GM19467 (cell line): Measurements from ENCODE around the gene QARS1.

Experiments used
- ATAC-seq: cut with Tn5 transposase; IDR thresholded peaks from one replicate; pipeline ENCODE4 v1.9.1; 2021; ENCODE audit warnings: mild to moderate bottlenecking, moderate library complexity; ENCODE audit not compliant: unreplicated experiment

Gene QARS1

GRCh38 chr3:49104427-49105291, at the start of gene QARS1:
TSS of gene QARS1 (minus strand) at chr3:49104757. CDS start at chr3:49104733, 24 bp downstream.
- peak; percentile 77 for ATAC-seq

GRCh38 chr3:49153349-49153912, 48.9 kb upstream of the QARS1 start:
- no peak for ATAC-seq

DNA sequence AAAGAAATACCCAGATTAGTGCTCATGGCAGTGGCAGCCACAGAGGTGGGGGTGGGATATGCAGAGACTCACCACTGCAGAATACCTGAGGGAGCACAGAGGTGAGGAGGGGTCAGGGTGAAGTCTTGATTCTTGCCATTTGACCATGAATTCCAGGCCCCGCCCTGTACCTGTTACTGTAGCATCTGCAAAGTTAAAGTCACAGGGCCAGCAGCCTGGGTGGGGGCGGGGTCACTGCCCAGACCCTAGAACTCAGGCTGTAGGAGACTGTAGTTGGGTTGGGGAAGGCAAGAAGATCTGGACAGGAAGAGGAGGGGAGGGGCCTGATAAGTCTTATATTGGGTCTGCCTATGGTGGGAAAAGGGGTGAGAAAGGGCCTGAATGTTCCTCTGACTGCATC, 47.1 kb upstream of the QARS1 start:
- ATAC-seq: no peak

DNA sequence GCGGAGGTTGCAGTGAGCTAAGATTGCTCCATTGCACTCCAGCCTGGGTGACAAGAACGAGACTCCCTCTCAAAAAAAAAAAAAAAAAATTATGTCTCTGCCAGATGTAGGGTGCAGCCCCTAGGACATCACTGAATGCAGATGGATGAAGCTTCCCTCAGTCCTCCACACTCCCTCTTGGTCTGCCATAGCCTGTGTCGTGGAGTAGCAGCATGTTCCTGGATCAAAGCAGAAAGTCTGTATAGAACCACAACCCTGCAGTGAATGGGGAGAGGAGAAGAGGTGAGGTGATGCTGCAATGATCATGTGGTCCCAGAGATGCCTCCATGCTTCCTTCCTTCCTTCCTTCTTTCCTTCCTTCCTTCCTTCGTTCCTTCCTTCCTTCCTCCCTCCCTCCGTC, 43.6 kb upstream of the QARS1 start:
- ATAC-seq: no peak

DNA sequence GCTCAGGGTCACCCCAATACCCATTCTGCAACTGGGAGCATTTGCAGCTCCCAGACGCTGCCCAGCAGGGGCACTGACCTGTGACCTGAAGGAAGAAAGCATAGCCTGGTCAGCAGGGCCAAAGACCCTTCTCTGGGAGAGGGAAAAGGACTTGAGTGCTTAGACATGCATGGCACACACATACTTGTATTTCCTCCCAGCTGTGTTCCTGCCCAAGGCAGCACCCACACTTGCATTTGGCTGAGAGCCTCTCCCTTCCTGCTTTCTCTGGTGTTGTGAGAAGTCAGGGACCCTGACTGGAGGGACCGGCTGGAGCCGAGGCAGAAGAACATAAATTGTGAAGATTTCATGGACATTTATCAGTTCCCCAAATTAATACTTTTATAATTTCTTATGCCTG, 35.5 kb upstream of the QARS1 start:
- no peak for ATAC-seq

- no peak for ATAC-seq
Observed at GRCh38 chr3:49135499-49135898, 30.9 kb upstream of the QARS1 start.

- no peak for ATAC-seq
Observed at GRCh38 chr3:49134471-49135265, 30.1 kb upstream of the QARS1 start.

- ATAC-seq: no peak
Observed at GRCh38 chr3:49133226-49133951, 28.8 kb upstream of the QARS1 start.

GRCh38 chr3:49132437-49133225, 28.1 kb upstream of the QARS1 start, which contains the start of gene LAMB2:
TSS of gene LAMB2 (minus strand) at chr3:49133050. CDS start at chr3:49132867, 183 bp downstream.
- ATAC-seq: no peak

DNA sequence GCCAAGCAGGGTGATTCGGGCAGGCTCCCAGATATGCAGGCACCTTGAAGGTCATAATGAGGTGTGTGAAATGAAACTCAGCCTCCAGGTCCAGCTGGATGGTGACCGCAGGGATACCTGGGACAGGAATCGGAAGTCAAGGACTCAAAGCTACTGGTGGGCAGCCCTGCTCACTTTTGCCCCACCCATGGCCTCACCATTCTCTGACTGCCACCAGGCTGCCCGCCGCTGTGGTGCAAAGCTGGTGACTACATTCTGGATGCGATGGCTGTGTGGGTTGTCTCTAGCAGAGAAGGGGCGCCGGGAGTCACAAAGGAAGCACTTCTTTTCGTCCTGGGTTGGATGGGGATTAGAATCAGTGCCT, 27.5 kb upstream of the QARS1 start:
- ATAC-seq: no peak

GRCh38 chr3:49131576-49131975, 27.0 kb upstream of the QARS1 start:
- no peak for ATAC-seq

DNA sequence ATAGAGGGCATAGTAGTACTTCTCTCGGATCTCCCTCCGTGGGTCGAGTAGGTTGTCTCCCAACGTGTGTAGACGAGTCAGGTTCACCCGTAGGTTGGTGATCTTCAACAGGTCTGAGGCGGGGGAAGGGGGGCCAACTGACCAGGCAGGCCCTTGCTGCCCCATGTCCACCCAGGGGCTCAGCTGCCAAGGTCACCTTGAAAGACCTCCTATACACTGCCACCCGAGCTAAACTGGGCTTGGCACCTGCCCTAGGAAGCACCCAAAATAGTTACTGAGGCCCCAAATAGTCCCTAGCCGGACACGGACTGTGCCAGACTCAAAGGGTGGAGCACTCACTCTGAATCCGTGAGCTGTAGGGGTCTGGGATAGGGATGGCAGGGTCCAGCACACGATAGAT, 26.5 kb upstream of the QARS1 start:
- ATAC-seq: no peak

DNA sequence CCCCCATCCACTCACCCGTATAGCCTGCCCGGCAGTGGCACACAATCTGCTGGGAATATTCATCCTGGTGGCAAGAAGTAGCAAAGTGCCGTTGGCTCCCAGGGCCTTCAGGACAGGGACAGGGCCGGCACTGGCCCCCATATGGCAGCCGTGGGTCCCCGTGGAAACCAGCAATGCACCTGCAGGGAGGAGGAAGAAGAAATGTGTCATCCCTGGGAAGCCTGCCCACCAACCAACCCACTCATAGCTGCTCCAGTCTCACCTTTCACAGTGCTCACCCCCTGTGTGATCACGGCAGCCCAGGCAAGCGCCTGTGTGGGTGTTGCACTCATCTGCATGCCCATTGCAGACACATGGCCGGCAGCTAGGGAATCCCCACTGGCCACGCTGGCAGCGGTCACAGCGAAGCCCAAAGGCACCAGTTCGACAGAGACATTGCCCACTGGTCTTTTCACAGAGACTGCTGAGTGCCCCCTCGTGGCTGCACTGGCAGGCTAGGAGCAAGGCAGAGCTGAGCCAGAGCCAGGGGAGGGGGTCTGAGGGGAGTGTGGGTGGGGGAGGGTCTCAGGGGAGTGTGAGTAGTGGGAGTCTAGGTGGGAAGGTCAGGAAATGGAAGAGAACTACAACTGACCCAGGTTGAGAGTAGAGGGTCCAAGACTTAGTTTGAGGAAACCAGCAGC, 20.6 kb upstream of the QARS1 start:
- no peak for ATAC-seq

- ATAC-seq: no peak
Observed at GRCh38 chr3:49124203-49124602, 19.6 kb upstream of the QARS1 start.

DNA sequence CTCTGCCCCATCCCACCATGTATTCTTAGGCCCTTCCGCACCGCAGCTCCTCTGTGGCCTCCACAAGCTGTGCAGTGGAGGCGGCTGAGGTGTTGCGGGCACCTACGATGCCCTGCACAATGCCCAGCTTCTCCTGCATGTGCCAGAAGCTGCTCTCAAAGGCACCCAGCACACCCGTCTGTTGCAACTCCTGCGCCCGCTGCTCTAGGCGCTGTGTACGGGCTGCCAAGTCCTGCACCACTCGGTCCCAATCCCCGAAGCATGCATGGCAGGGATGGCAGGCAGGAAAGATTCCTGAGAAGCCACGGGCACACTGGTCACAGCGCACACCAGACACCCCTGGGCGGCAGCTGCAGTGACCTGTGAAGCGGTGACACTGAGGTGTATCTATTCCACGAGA, 19.1 kb upstream of the QARS1 start:
- ATAC-seq: no peak

DNA sequence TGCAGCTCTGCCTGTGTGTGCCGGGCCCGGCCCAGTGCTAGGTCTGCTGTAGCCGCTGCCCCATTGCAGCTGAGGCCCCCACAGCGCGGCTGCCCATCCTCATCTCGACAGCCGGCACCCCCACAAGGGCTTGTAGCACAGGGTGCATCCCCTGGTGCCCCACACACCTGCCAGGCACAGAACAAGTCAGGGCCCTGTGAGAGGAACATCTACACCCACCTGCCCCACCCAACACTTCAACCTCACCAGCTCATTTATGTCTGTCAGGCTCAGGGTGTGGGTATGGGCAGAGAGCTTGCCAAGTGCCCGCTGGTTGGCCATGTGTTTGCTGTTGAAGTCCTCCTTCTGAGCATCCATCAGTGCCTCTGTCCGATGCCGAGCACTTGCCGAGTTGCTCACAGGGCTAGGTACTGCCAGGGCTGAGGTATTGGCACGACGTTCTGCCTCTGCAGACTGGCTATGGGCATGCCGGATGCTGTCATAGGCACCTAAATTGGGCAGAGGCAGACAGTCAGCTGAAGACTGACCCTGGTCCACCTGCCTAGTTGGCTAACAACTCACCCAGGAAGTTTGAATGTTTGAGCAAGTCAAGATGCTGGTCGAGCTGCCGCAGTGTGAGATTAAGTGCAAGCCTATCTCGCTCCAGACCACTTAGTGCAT, 18.5 kb upstream of the QARS1 start:
- no peak for ATAC-seq

- no peak for ATAC-seq
Observed at GRCh38 chr3:49122451-49122850, 17.9 kb upstream of the QARS1 start.

DNA sequence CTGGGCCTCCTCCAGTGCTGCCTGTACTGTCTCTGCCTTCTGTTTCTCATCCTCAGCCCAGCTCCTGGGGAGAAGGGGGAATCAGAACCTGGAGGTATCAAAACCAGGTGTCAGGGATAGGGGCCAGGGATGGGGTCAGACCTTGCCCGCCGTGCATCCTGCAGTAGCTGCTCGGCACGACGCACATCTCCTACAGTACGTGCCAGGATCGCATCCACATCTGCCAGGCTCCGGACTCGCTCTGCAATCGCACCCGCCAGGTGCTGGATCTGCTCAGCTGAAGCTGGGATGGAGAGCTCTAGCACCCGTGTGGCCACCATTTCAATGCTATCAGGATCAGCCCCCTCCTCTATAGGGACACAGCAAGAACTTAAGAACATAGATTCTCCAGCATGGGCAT, 17.5 kb upstream of the QARS1 start:
- ATAC-seq: no peak

DNA sequence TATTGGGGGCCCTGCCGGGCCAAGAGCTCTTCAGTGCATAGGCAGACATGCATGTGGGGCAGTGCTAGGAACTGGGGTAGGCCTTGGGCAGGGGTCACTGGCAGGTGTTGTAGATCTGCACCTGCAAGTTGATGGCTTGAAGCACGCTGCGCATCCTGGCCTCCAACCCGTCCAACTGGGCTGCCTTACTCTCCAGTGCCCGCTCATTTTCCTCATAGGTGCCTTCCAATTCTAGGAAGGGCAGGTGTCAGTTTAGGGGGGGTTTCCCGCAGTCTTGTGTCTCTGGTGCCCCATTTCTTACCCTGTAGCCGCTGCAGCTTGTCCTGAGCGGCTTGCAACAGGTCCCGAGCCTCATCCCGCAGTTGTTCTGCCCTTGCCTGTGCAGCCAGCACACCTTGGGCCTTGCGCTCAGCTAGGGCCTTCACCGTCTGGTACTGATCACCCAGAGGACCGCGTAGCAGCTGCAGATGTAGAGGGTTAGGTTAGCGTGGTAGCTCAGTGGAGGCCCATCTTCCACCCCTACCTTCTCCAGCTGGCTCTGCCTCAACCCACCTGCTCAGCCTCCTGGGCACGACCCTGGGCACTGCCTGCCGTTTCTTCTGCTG, 16.7 kb upstream of the QARS1 start:
- ATAC-seq: no peak
